GM12878 (cell line): Measurements from ENCODE around the gene GALNTL6.

Experiments used
- GABPA ChIP-seq: IDR thresholded peaks from 2 replicates; pipeline ENCODE4 v1.6.1; 2014; ENCODE audit warnings: antibody characterized with exemption, low read depth, mild to moderate bottlenecking, inconsistent platforms
- SP1 ChIP-seq: IDR thresholded peaks from one replicate; pipeline ENCODE4 v1.6.1; 2011; ENCODE audit warnings: low read depth, low read length
- TF ChIP-seq, protein P1 (sequence below), 3 experiments: IDR thresholded peaks in 2 of 3; conservative IDR thresholded peaks in 1 of 3; 2 replicates each; pipeline ENCODE4 v1.5.1; 2011; ENCODE audit warnings: low read depth in 3 of 3, low read length in 3 of 3, mild to moderate bottlenecking in 3 of 3, control low read depth in 2 of 3, moderate library complexity in 2 of 3, inconsistent platforms in 1 of 3, mixed read lengths in 1 of 3; ENCODE audit not compliant: control insufficient read depth in 2 of 3, insufficient read depth in 1 of 3; ENCODE audit errors: extremely low read depth in 1 of 3

DNA sequence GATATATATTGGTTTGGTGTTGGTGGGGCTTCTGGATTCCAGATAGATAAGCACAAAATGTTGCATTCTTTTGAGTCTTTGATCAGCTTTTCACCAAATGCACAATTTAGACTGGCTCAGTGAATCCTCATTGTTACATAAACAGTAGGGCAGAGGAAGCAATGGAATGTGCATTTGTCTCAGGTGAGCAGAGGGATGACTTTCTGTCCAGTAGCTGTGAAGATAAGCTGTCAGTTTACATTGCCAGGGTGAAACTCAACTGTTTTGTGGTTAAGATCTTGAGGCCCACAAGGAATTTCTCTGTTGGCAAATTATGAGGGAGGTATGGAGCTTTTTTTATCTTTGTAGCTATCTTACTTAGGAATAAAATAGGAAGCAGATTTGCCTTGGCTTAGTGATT is 168.0 kb downstream of the GALNTL6 start:
- TF ChIP-seq, protein P1, sequence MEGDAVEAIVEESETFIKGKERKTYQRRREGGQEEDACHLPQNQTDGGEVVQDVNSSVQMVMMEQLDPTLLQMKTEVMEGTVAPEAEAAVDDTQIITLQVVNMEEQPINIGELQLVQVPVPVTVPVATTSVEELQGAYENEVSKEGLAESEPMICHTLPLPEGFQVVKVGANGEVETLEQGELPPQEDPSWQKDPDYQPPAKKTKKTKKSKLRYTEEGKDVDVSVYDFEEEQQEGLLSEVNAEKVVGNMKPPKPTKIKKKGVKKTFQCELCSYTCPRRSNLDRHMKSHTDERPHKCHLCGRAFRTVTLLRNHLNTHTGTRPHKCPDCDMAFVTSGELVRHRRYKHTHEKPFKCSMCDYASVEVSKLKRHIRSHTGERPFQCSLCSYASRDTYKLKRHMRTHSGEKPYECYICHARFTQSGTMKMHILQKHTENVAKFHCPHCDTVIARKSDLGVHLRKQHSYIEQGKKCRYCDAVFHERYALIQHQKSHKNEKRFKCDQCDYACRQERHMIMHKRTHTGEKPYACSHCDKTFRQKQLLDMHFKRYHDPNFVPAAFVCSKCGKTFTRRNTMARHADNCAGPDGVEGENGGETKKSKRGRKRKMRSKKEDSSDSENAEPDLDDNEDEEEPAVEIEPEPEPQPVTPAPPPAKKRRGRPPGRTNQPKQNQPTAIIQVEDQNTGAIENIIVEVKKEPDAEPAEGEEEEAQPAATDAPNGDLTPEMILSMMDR (IDR thresholded peaks at IDR 0.05 in 2 of 3, conservative IDR thresholded peaks at IDR 0.05 in 1 of 3; ENCODE audit: control insufficient read depth in 2 of 3, extremely low read depth in 1 of 3, insufficient read depth in 1 of 3, low read depth in 3 of 3, low read length in 3 of 3) = no peak
- TF ChIP-seq SP1 = no peak
- no peak for TF ChIP-seq GABPA
